Stimulated activated CD4-positive, alpha-beta T cell treated with anti-CD3 and anti-CD28 coated beads, Interleukin-1b, Interleukin-23, amount 100 ng/mL, for 24 hours (primary cell): Measurements from ENCODE around the gene RBM15.

Experiments
- DNase-seq, 4 experiments: peaks; one replicate each; pipeline ENCODE4 v3.0.0-alpha.2; 2020; ENCODE audit warnings: low read depth in 4 of 4, low spot score in 1 of 4

Gene RBM15

GRCh38 chr1:110394493-110394820, 55.3 kb downstream of the RBM15 start:
- no peak for DNase-seq
